ENCODE results near the gene DLG5. TPM values are rescaled to one million over a fixed set of nuclear protein-coding genes. Genes with fewer than 3 reads are reported as not detected.

Gene DLG5
- total and polyA plus RNA-seq, 9 of the 15 experiments (the other 6 are each of a cell fraction or from before 2014, with no cell fraction given), result 1.4 to 26.8 (median 11.2) TPM

DNA sequence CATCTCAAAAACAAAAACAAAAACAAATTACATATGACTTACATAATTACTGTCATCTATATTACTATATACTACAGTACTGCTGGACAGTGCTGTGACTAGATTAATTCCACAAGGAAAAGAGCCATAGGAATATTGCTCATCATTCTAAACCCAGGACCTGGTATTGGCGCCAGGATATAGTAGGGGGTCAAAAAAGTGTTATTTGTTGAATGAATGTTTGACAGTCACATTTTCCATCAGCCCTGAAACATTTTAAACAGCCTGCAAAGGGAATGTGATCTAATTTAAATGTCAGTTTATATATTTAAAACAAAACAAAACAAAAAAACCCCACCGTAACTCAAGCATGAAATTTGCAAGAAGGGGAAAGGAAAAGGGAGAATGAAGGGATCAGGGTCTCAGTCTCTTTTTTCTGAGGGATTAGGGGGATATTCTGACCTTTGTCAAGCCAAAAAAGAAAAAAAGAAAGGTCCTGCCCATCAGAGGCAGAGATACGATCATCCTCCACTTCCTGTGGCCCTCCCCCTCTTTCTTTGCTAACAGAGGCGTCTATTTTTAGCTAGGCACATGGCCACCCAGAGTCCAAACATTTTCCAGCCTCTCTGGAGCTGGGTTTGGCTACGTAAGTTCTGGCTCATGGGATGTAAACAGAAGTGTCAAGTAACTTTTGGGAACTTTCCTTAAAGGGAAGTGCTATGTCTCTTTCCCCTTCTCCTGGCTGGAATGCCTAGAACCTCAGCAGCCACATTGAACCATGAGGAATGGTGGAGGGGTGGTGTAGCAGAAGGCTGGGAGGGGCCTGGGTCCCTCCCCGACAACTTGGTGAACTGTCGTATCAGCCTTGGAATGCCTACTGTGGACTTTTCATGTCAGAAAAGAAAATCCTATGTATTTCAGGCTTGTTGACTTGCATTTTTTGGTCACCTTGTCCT is 44.6 kb upstream of the DLG5 start (continued):
- TF ChIP-seq, protein P1, sequence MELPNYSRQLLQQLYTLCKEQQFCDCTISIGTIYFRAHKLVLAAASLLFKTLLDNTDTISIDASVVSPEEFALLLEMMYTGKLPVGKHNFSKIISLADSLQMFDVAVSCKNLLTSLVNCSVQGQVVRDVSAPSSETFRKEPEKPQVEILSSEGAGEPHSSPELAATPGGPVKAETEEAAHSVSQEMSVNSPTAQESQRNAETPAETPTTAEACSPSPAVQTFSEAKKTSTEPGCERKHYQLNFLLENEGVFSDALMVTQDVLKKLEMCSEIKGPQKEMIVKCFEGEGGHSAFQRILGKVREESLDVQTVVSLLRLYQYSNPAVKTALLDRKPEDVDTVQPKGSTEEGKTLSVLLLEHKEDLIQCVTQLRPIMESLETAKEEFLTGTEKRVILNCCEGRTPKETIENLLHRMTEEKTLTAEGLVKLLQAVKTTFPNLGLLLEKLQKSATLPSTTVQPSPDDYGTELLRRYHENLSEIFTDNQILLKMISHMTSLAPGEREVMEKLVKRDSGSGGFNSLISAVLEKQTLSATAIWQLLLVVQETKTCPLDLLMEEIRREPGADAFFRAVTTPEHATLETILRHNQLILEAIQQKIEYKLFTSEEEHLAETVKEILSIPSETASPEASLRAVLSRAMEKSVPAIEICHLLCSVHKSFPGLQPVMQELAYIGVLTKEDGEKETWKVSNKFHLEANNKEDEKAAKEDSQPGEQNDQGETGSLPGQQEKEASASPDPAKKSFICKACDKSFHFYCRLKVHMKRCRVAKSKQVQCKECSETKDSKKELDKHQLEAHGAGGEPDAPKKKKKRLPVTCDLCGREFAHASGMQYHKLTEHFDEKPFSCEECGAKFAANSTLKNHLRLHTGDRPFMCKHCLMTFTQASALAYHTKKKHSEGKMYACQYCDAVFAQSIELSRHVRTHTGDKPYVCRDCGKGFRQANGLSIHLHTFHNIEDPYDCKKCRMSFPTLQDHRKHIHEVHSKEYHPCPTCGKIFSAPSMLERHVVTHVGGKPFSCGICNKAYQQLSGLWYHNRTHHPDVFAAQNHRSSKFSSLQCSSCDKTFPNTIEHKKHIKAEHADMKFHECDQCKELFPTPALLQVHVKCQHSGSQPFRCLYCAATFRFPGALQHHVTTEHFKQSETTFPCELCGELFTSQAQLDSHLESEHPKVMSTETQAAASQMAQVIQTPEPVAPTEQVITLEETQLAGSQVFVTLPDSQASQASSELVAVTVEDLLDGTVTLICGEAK (IDR thresholded peaks at IDR 0.05), result no peak; the same call in none of the 2 replicates
- TF ChIP-seq, protein P1 (CRISPR knock-in tag; IDR thresholded peaks at IDR 0.05), result no peak
- TF ChIP-seq ZNF583 (CRISPR knock-in tag; IDR thresholded peaks at IDR 0.05) (0 out of 2 replicates have a peak, but pooled peaks have one; percentile 64), MXI1 (IDR thresholded peaks at IDR 0.05; ENCODE audit: low read depth, low read length) (no peak), KLF13 (tag; IDR thresholded peaks at IDR 0.05; ENCODE audit: borderline replicate concordance, low read depth) (peak; percentile 40; the same call in 1 of the 2 replicates), ETV6 (IDR thresholded peaks at IDR 0.05; ENCODE audit: borderline replicate concordance in 1 of 2, low read depth in 2 of 2, low read length in 1 of 2) (no peak), ETV6 (CRISPR knock-in tag; IDR thresholded peaks at IDR 0.05; ENCODE audit: borderline replicate concordance) (no peak), ZBTB1 (CRISPR knock-in tag; IDR thresholded peaks at IDR 0.05; ENCODE audit: borderline replicate concordance, low read depth) (no peak), ZNF140 (CRISPR knock-in tag; IDR thresholded peaks at IDR 0.05) (no peak)
- TF ChIP-seq, protein P2, sequence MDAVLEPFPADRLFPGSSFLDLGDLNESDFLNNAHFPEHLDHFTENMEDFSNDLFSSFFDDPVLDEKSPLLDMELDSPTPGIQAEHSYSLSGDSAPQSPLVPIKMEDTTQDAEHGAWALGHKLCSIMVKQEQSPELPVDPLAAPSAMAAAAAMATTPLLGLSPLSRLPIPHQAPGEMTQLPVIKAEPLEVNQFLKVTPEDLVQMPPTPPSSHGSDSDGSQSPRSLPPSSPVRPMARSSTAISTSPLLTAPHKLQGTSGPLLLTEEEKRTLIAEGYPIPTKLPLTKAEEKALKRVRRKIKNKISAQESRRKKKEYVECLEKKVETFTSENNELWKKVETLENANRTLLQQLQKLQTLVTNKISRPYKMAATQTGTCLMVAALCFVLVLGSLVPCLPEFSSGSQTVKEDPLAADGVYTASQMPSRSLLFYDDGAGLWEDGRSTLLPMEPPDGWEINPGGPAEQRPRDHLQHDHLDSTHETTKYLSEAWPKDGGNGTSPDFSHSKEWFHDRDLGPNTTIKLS (IDR thresholded peaks at IDR 0.05; ENCODE audit: borderline replicate concordance, low read depth), result 0 out of 2 replicates have a peak, but pooled peaks have one; percentile 32
- TF ChIP-seq, protein P3, sequence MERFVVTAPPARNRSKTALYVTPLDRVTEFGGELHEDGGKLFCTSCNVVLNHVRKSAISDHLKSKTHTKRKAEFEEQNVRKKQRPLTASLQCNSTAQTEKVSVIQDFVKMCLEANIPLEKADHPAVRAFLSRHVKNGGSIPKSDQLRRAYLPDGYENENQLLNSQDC (CRISPR knock-in tag; IDR thresholded peaks at IDR 0.05), result no peak
- TF ChIP-seq, protein P4, sequence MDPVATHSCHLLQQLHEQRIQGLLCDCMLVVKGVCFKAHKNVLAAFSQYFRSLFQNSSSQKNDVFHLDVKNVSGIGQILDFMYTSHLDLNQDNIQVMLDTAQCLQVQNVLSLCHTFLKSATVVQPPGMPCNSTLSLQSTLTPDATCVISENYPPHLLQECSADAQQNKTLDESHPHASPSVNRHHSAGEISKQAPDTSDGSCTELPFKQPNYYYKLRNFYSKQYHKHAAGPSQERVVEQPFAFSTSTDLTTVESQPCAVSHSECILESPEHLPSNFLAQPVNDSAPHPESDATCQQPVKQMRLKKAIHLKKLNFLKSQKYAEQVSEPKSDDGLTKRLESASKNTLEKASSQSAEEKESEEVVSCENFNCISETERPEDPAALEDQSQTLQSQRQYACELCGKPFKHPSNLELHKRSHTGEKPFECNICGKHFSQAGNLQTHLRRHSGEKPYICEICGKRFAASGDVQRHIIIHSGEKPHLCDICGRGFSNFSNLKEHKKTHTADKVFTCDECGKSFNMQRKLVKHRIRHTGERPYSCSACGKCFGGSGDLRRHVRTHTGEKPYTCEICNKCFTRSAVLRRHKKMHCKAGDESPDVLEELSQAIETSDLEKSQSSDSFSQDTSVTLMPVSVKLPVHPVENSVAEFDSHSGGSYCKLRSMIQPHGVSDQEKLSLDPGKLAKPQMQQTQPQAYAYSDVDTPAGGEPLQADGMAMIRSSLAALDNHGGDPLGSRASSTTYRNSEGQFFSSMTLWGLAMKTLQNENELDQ (CRISPR knock-in tag; IDR thresholded peaks at IDR 0.05; ENCODE audit: borderline replicate concordance), result no peak
